Measurements from ENCODE around the gene ARMC9.
"Not testable (repeated sequence)": the region's sequence is repeated elsewhere in the genome, so short reads cannot be mapped to it uniquely, and the experiment has no call there.

ARMC9 gene

DNA sequence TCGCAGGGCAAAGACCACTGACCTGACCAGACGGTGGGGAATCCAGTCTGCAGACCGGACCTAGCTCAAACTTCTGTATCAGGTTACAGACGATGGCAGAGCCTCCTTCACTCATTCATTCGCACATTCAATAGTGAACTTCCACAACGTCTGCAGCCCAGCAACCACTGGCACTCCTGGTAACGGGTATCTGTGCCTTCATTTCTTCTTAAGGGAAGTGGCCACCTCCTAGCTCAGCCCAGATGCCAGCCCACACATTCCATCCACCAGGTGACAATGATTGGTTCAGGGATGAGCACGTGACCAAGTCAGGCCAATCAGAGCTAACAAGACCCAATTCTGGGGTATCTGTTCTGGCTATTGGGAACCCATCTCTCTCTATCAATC, 15.9 kb upstream of the ARMC9 start:
- DNase-seq = no peak

DNA sequence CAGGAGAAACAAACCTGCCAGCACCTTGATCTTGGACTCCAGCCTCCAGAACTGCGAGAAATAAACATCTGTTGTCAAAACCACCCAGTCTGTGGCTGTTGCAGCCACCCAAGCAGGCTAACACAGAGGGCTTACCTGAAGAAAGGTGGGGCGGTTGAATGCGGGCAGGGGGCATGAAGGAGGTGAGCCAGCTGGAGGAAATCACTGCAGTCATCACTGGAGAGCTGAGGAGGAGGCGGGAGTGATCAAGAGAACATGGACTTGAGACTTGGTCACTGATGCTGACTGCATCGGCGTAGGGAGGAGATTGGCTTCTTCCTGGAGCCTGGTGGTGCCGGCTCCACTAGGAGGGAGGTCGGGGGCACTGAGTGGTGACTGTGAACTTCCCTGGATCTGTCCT, 14.6 kb upstream of the ARMC9 start:
- no peak for DNase-seq

DNA sequence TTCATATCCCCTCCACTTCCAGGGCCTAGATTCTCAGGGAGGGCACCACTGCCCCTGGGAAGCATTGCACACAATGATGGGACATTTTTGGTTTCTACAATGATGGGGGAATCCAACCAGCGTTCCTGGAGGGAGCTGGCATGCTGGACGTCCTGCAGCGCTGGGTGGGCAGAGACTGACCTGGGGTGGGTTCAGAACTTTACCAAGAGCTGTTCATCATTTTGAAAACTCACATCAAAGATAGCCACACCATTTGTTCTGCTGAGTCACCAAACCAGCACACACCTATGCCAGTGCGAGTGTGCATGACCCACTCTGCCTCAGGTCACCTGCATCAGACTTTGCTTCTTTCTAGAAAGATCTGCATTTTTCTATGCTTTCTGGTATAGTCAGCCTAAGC, 14.1 kb upstream of the ARMC9 start:
- no peak for DNase-seq

DNA sequence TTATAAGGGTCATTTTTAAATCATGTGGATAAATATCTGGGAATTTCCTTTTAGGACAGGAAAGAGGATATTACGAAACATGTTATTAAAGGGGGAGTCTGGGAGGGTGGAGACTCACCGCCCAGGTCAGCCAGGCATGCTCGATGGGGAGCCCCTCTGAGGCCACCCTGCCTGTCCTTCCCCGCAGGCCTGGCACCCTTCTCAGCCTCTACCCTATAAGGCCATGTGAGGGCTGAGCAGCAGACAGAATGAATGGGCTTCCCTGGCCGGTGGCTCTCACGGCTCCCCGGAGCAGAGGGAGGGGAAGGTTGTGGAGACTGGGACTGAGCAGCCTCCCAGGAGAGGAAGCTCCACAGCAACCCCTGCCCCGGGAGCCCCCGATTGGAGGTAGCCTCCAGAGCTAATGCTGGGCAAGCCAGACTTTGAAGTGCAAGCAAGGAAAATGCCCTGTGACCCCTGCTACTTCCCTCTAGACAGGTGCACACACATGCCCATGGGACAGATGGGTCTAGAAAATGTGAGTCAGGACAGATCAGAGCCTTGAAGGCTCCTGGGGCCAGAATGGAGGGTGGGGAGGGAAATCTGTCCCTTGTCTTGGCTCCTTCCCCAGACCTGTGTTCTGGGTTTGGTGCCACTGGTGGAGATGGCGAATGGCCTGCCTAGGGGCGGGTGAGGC, 13.2 kb upstream of the ARMC9 start:
- DNase-seq = no peak

DNA sequence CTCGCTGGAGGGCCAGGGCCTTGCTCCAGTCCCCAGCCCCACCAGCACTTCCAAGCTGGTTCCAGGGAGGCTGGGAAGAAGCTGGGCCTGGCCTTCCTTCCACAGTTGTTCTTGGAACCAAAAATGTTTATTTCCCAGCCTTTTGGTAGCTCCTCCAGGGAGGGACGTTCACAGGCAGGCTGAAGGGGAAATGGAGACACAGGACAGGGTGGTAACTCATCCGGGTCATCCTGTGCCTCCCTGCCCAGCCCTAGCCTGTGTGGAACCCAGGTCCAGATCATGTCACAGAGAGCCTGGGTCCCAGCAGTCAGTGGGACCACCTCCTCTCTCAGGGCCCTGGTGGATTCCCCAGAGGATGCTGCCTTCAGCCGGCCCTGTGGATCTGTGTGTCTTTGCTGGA, 12.5 kb upstream of the ARMC9 start:
- no peak for DNase-seq

DNA sequence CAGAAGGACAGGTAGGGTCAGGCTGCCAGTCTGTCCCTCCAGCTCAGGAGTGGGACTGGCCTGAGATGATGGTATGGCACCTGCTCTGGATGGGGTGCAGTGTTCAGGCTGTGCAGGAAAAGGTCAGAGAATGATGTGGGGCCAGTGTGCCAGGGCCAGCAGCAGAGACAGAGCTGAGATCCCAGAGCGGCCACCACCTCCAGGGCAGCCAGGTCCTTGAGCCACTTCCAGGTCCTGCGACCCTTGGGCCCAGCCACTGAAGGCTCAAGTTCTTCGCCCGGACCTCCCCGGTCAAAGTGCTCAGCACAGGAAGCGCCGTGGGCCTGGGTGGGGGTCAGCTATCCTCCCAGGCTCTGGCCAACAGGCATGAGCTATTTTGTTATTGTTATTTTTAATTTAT, 12.1 kb upstream of the ARMC9 start:
- no peak for DNase-seq

DNA sequence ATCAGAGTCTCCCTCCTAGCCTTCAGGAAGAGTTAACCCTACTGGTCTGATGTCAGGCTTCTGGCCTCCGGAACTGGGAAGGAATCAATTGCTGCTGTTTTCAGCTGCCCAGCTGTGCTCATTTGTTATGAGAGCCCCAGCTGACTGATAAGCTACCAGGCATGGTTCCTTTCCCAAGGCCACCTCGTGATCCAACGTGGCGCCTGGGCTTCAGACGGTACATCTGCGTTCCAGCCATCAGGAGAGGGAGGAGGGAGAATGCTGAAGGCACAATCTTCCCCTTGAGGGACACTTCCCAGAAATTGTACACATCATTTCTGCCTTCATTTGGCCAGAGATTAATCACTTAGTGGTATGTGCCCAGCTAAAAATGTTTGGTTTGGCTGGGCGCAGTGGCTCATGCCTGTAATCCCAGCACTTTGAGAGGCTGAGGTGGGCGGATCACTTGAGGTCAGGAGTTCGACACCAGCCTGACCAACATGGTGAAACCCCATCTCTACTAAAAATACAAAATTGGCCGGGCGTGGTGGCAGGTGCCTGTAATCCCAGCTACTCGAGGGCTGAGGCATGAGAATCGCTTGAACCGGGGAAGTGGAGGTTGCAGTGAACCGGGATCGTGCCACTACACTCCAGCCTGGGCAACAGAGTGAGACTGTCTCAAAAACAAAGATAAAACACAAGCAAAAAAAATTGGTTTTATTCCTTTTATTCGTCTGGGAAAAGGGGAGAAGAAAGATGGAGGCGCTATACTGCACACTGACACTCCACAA, 10.5 kb upstream of the ARMC9 start:
- DNase-seq = no peak

DNA sequence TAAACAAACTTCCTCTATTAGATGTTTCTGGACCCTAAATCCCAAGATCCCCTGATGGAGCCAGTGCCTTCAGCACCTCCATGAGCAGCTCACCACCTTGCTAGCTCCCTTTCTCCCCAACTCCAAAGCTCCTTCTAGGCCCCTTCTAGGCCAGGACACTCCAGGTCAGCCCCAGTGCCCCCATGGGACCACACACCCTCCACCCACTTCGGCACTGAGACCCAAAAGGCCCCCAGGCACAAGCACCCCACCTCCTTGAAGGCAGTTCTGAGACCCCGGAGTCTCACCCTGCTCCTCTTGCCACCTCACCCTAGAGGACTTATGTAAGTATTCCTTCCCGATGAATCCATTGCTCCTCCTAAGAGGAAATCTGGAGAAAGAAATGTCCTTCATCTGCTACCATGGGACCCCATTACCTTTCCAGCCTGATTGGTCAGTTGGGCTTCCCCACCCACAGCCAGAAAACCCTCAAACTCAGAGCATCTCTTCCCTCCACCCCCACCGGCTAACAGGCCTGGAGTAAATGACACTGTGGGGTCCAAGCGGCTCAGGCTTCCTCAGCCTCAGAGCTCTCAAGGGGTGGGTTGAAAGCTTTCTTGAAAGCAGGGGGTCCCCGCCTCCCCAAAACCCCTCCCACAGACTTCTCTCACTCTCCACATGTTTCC, 9.8 kb upstream of the ARMC9 start:
- DNase-seq = no peak

DNA sequence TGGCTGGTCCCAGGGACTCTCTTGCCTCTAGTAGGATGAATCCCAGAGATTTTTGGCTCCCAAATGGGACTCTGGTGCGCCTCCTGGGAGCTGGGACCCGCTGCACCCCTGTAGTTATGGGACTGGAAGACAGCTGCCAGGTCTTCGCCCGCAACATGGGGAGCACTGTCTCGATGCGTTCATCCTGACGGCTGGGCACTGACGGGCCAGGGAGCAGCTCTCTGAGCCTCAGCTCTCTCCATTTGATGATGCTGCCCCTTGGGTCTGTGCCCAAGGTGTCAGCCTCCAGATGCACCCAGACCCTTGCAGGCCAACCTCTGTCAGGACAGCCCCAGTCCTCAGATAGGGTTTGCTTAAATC, 9.3 kb upstream of the ARMC9 start:
- DNase-seq = no peak

DNA sequence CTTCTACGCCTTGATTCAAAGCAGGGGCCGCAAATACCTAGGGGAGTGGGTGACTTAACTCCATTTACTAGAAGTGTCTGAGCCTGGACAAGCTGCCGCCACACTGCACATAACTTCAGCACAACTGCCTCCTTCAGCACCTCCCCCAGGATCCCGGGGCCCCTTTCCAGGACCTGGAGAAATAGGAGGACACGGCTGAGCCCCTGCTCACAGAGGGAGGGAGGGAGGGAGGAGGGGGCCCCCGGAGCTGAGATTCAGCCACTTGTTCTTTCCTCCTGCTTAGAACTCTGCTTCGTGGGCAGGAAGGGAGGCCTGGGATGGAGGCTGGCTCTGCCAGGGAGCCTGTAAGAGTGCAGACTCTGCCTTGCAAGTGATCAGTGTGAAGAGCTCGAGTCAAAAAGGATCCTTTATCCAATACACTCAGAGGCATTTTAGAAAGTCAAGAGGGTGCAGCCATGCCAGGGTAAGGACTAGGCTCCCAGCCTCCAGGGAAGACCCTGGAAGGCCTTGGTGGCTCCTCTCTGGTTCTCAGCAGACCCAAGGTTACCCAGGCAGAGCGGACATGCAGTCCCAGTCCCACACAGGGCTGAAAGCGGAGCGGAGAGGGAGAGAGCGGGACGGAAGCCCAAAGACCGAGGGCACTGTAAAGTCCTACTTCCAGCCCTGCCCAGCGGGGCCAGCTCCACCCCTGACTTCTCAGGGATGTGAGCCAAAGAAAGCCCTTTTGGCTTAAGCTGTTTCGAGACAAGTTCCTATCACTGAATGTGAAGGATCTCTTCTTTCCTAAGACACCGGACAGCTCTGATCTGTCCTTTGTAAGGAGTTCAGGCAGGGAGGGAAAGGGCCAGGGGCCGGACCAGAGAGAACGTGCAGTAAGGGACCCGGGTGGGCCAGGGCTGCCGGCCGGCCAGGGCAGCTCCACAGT, 8.6 kb upstream of the ARMC9 start:
- DNase-seq = peak; percentile 55

DNA sequence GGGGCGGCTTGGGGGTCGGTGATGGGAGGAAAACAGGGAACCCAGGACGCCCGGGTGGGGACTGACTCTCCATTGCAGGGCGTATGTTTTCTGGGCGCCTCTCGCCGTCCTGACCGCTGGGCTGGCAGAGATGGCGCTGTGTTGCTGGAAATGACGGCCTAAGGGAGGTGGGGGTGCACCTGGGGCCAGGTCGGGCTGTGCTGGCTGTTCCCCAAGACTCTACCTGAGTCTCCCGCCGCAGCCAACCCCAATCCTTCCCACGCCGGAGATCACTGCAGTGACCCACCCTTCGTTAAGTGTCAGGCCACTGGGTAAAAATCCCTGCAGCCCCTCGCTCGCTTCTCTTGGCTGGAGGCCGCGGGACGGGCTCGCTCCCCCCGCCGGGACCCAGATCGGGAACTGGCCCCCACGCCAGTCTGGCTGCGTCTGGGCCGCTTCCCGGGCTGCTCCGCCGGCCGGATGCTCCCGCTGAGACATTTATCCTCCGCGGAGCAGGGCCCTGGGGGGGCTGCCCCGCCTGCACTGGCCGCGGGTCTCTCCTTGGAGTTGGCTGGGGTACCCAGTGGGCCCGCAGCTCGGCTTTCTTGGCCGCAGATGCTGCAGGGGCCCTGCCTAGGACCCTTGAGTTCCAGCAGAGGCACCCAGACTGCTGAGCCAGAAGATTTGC, 7.8 kb upstream of the ARMC9 start:
- DNase-seq = peak; percentile 79

DNA sequence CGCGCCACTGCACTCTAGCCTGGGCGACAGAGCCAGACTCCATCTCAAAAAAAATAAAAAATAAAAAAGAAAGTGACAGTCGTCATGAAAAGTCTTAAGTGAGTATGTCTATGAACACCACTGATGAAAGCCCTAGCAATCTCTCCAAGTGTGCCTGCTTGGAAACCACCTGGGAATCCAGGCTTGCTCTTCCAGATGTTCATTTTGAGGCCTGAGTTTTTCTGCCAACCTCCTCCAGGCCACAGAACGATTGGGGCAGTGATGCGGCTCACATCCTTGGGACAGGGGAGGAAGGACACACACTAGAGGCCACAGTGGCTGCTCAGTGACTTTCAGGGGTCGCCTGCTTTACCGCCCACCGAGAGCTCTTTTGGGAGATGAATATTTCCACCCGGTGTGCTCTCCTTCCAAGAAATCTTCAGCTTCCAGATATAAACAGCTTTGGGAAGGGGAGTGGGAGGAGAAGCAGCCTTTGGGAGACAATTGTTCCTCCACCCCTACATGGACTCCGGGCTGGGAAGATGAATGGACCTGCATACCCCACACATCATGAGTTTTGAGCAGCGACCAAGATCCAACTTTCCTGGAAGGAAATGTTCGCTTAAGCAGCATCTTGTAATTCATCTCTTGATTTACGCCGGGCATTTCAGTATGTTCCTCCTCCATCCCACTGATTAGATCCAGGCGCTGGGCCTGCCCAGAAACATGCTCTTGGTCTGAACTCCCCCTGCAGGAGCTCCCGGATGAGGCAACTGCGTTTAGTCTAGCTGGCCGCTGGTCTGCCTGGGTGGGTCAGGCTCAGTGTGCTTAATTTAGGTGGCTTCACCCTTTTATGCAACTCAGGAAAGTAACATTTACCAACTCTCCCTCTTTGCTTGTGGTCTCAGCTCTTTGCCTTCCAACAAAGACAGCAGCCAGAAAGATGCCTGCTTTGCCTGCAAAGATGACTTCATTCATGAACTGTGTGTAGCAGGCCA, 6.2 kb upstream of the ARMC9 start:
- peak; percentile 89 for DNase-seq

DNA sequence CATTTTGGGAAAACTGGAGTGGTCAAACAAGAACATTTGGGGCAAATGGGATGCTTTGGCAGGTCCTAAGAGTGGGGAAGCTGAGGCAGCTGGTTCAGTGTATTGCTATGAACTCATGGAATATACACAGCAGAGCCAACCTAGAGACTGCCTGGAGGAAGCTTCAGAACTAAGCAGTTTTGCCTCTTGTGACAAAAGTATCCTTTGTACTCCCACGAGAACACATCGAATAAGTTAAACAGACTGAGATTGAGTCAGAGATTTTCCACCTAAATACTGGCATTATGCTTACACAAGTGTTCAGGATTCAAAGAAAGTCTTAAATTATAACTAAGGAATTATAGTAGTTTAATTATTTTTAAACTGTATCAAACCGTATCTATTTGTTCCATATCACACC, 5.2 kb upstream of the ARMC9 start:
- DNase-seq = no peak

DNA sequence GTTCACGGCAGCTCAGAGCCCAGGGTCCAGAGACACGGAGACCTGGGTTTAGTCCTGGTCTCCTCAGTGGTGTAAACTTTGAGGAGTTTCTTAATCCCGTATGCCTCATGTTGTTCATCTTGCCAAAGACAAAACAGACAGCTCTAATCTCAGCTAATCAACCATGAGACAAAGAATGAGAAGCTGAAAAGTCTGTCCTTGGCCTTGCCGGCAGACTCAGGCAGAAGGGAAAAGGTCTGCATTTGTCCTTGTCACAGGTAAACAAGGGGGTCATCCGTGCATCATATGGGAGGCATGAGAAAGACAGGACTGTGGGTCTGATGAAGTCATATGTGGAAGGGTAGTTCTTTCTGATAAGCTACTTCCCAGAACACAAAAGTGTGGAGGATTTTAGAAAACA, 1.8 kb upstream of the ARMC9 start:
- no peak for DNase-seq

DNA sequence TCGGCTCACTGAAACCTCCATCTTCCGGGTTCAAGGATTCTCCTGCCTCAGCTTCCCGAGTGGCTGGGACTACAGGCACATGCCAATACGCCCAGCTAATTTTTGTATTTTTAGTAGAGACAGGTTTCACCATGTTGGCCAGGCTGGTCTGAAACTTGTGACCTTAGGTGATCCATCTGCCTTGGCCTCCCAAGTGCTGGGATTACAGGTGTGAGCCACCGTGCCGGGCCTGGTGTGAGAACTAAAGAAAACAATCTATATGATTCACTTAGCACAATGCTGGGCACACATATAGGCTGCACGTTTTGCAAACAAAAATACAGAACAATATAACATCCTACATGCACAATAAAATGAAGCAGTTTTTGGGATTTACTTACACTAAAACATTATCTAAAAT, 1.2 kb upstream of the ARMC9 start:
- not testable (repeated sequence) for DNase-seq

DNA sequence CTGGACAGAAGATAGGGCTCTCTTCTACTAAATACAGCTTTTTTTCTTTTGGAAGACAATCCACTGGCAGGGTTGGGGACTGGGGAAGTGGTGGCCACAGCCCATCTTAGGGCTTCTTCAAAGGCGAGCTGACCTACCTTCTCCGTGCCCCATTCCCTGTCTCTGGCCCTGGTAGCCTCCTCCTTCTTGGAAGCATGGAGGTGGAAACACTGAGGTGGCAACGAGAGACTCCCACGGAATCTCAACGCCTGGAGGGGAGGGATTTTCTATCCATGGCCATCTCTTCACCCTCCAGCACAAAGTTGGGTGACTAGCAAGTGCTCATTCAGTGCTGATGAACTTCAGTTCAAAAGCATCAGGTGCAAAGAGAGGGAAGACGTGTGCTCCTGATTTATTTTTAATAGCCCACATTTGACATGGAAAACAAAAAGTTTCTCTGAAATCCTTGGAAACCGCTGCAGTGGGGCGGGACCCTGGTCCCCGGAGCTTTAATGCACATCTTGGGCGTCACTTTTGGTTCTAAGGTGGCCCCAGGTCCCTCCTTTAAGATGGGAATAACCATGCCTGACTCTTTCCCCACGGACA, 633 bp upstream of the ARMC9 start:
- DNase-seq = no peak

DNA sequence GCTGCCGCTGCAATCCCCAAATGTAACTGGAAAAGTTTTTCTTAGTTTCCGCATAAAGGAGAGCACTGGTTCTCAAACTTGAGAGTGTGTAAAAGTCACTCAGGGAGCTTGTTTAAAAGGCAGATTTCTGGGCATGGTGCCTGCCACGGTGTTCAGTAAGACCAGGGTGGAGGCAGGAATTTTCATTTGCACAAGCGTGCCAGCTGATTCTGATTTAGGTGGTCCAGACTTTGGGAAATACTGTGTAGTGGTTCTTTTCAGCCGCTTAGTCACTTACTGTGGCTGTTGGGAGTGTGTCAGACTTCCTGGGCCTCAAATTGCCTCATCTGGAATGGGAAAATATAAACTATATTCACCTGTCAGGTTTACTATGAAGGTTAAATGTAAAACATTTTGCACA, 788 bp downstream of the ARMC9 start:
- DNase-seq = no peak

DNA sequence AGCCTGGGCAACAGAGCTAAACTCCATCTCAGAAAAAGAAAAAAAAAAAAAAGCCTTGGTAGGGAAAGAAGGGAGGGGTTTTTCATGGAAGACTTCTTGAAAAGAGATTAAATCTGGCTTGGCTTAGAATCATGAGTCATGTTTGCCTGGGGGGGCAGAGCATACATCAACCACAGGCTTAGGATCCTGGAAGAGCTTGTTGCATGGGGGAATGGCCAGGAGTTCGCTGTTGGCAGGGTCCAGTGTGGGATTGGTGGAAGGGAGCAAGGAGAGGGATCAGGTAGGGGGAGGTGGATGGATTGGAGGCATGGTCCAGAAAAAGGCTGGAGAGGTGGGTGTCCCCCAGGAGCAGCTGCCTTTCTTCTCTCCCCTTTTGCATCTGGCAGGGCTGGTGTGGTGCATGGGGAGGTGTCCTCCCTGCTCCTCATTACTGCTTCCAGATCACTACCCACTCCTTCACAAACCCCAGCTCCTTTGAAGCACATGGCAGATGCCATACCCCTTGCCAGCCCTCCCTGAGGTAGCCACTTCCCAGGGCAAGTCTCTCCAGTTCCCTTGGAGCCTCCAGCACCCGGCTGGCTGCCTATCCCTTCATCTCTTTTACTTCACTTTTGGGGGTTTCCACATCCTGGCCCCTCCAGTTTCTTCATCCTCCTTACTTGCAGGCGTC, 2.5 kb downstream of the ARMC9 start:
- peak; percentile 48 for DNase-seq

DNA sequence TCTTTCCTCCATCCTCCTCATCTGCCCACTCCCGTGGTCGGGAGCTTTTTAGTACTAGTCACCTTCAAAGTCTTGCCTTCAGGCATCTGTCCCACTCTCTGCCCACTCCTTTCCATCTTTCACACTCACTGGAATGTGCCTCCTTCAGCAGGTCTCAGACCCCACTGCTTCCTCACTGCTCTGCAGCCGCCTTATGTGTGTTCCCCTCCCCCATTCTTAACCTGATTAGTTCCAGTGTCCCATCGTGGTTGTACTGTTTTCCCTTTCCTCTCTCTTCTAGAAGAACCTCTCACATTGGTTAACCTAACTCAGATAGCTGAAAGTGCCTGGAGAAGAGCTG, 3.0 kb downstream of the ARMC9 start:
- no peak for DNase-seq

DNA sequence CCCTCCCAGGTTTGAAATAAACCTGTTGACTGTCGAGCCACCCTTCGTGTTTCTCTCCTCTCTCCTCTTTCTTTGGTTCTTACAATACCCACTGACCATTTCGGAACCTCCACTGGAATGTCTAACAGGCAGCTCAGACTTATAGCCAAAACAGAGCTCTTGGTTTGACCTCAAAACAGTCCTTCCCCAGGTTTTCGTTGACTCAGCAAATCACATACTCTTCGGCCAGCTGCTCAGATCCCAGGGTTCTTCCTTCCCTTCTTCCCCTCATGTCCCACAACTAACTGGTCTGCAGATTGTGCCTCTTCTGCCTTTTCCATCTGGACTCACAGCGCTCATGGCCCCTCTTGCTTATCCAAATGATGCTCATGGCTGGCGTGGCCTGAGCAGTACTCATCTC, 4.7 kb downstream of the ARMC9 start:
- no peak for DNase-seq

DNA sequence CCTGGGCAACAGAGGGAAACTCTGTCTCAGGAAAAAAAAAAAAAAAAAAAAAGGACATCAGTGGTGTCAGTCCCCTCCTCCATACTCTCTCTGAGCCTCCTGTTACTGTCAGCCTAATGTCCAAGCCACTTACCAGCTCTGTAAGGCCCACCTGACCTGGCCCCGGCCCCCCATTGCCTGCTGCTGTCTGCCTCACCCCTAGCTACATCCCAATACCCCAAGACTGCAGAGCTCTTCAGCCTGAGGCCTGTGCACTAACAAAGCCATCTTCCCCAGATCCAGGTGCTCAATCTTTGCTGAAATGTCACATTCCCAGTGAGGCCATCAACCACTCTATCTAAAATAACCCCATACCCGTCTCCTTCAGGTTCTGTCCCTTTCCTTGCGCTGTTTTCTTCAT, 5.7 kb downstream of the ARMC9 start:
- no peak for DNase-seq
